Loucy (cell line): ENCODE results near the gene DNAJC24.

Experiments used
- CTCF ChIP-seq: fragments of 200-600 bp; sonication (generic); conservative IDR thresholded peaks from 2 replicates; pipeline ENCODE4 v1.5.1; 2014; ENCODE audit warnings: mild to moderate bottlenecking, antibody characterized with exemption, low read length
- EZH2phosphoT487 ChIP-seq: fragments of 200-600 bp; IDR thresholded peaks from 2 replicates; pipeline ENCODE4 v1.6.1; 2018; ENCODE audit warnings: antibody characterized with exemption, mild to moderate bottlenecking, moderate library complexity, borderline replicate concordance

GRCh38 chr11:31417816-31418215, 48.2 kb downstream of the DNAJC24 start:
- TF ChIP-seq CTCF = no peak
- TF ChIP-seq EZH2phosphoT487 = no peak
